ENCODE results near the gene DUSP9. TPM values are rescaled to one million over a fixed set of nuclear protein-coding genes. Genes with fewer than 3 reads are reported as not detected.
"Not testable (repeated sequence)": the region's sequence is repeated elsewhere in the genome, so short reads cannot be mapped to it uniquely, and the experiment has no call there.

DUSP9 gene
- total and polyA plus RNA-seq, 4 donors: 0.55 to 3.1 (median 1.4) TPM

- H3K27me3 ChIP-seq (ENCODE audit: control insufficient read depth, insufficient read depth, low read length): peaks cover 11% of the 10 kb centered on the region
- 86% methylated on average over 22 of the region's 23 CpGs for WGBS (ENCODE audit: insufficient coverage)
- peaks cover 22% of the 10 kb centered on the region for H3K36me3 ChIP-seq (ENCODE audit: control insufficient read depth, insufficient read depth, low read length)
- no peak for DNase-seq (ENCODE audit: low read depth in 4 of 6, low spot score in 6 of 6)
- no peak overlapping the region for H3K27ac ChIP-seq (ENCODE audit: low read depth, low read length)
- H3K4me3 ChIP-seq (ENCODE audit: low read depth, low read length): no peak overlapping the region
- peaks cover 22% of the 10 kb centered on the region for H3K4me1 ChIP-seq (ENCODE audit: control insufficient read depth, insufficient read depth, low read length)
- H3K9me3 ChIP-seq (ENCODE audit: control insufficient read depth, insufficient read depth, low read length): peaks cover 1% of the 10 kb centered on the region
Observed at GRCh38 chrX:153670748-153671588, 24.0 kb downstream of the DUSP9 start.

- H3K27me3 ChIP-seq (ENCODE audit: control insufficient read depth, insufficient read depth, low read length): peaks cover 11% of the 10 kb centered on the region
- WGBS (ENCODE audit: insufficient coverage): 87% methylated on average over 27 of the region's 27 CpGs
- peaks cover 22% of the 10 kb centered on the region for H3K36me3 ChIP-seq (ENCODE audit: control insufficient read depth, insufficient read depth, low read length)
- H3K27ac ChIP-seq (ENCODE audit: low read depth, low read length): no peak overlapping the region
- DNase-seq (ENCODE audit: low read depth in 4 of 6, low spot score in 6 of 6): no peak
- H3K9me3 ChIP-seq (ENCODE audit: control insufficient read depth, insufficient read depth, low read length): peaks cover 1% of the 10 kb centered on the region
- H3K4me1 ChIP-seq (ENCODE audit: control insufficient read depth, insufficient read depth, low read length): peaks cover 22% of the 10 kb centered on the region
- no peak overlapping the region for H3K4me3 ChIP-seq (ENCODE audit: low read depth, low read length)
Observed at GRCh38 chrX:153671589-153672530, 24.9 kb downstream of the DUSP9 start.

DNA sequence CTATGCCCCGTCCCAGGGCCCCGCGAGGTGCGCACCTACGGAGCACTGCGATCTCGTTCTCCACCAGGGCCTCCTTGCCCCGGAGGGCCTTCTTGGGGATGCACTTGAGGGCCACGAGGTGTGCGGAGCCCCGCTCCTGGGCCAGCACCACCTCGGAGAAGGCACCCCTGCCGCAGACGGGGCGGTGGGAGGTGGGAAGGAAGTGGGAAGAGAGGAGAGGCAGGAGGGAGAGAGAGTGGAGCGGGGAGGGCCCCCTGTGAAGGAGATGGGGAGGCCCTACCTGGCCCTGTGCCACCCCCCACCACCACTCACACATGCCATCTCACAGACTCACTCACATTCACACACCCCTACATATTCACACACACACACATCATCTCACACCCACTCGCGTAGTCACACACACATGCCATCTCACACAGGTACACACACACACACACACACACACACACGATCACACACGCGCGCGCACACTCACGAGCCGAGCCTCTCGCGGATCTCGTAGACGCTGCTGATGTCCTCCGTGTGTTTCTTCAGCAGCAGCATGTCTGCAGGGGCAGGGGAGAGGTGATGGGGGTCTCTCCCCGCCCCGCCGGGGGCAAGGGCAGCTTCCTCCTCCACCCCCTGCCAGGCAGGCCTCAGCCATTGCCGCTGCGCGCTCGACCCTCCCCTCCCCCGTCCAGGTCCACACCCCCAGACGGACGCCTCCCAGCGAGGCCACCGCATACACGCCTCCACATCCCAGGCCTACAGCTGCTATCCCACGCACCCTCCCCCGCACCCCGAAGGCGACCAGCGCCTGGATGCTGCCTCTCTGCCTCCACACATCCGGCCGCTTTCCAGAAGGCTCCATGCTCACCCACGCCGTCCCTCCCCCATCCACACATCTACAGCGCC is 25.8 kb downstream of the DUSP9 start:
- peak overlapping the region; percentile 26 for H3K4me3 ChIP-seq (ENCODE audit: low read depth, low read length)
- WGBS (ENCODE audit: insufficient coverage): 44% methylated on average over 35 of the region's 53 CpGs
- peak in 2 of 6 donors; percentile 14 to 51 for DNase-seq (ENCODE audit: low read depth in 4 of 6, low spot score in 6 of 6)
- H3K9me3 ChIP-seq (ENCODE audit: control insufficient read depth, insufficient read depth, low read length): peaks cover 1% of the 10 kb centered on the region
- peaks cover 11% of the 10 kb centered on the region for H3K27me3 ChIP-seq (ENCODE audit: control insufficient read depth, insufficient read depth, low read length)
- H3K27ac ChIP-seq (ENCODE audit: low read depth, low read length): no peak overlapping the region
- peaks cover 22% of the 10 kb centered on the region for H3K36me3 ChIP-seq (ENCODE audit: control insufficient read depth, insufficient read depth, low read length)
- peaks cover 16% of the 10 kb centered on the region for H3K4me1 ChIP-seq (ENCODE audit: control insufficient read depth, insufficient read depth, low read length)

GRCh38 chrX:153673428-153674218 is 26.6 kb downstream of the DUSP9 start, which contains the start of gene PNCK:
Gene PNCK, minus strand, starts transcription at chrX:153673813. Its CDS starts 737 bp downstream, at chrX:153673076.
- peaks cover 11% of the 10 kb centered on the region for H3K27me3 ChIP-seq (ENCODE audit: control insufficient read depth, insufficient read depth, low read length)
- peaks cover 22% of the 10 kb centered on the region for H3K36me3 ChIP-seq (ENCODE audit: control insufficient read depth, insufficient read depth, low read length)
- peaks cover 8% of the 10 kb centered on the region for H3K4me1 ChIP-seq (ENCODE audit: control insufficient read depth, insufficient read depth, low read length)
- H3K9me3 ChIP-seq (ENCODE audit: control insufficient read depth, insufficient read depth, low read length): peaks cover 1% of the 10 kb centered on the region
- no peak within 1 kb of the TSS for H3K27ac ChIP-seq (ENCODE audit: low read depth, low read length)
- WGBS (ENCODE audit: insufficient coverage): 27% methylated on average over 98 of the region's 98 CpGs
- H3K4me3 ChIP-seq (ENCODE audit: low read depth, low read length): peak within 1 kb of the TSS; percentile 26
- peak in 1 of 6 donors; percentile 50 for DNase-seq (ENCODE audit: low read depth in 4 of 6, low spot score in 6 of 6)

- Histone ChIP-seq H3K4me3 (ENCODE audit: low read depth, low read length) (no peak overlapping the region), H3K27me3 (ENCODE audit: control insufficient read depth, insufficient read depth, low read length) (peaks cover 11% of the 10 kb centered on the region), H3K36me3 (ENCODE audit: control insufficient read depth, insufficient read depth, low read length) (peaks cover 22% of the 10 kb centered on the region), H3K4me1 (ENCODE audit: control insufficient read depth, insufficient read depth, low read length) (peaks cover 8% of the 10 kb centered on the region), H3K27ac (ENCODE audit: low read depth, low read length) (no peak overlapping the region), H3K9me3 (ENCODE audit: control insufficient read depth, insufficient read depth, low read length) (peaks cover 1% of the 10 kb centered on the region)
- 68% methylated on average over 24 of the region's 27 CpGs for WGBS (ENCODE audit: insufficient coverage)
- no peak for DNase-seq (ENCODE audit: low read depth in 4 of 6, low spot score in 6 of 6)
Observed at GRCh38 chrX:153674219-153674851, 27.3 kb downstream of the DUSP9 start.

DNA sequence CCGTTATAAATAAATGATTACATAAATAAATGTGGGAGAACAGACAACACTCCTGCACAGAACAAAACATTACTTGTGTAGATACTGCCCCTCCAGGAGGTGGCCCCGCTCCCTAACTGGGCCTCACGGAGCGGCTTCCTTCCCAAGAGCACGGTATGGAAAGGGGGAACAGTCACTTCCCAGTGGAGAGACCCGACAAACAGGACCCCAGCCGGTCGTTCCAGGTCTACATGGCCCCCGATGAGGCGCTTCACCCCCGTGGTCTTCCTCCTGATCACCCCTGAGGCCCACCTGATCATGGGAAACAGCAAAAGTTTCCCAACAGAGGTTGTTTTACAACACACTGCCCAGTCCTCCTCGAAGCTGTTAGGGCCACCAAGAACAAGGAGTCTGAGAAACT is 34.2 kb downstream of the DUSP9 start:
- H3K4me3 ChIP-seq (ENCODE audit: low read depth, low read length): no peak overlapping the region
- no peaks in the 10 kb centered on the region for H3K9me3 ChIP-seq (ENCODE audit: control insufficient read depth, insufficient read depth, low read length)
- WGBS (ENCODE audit: insufficient coverage): 62% methylated on average over 10 of the region's 12 CpGs
- H3K27me3 ChIP-seq (ENCODE audit: control insufficient read depth, insufficient read depth, low read length): no peaks in the 10 kb centered on the region
- no peak overlapping the region for H3K27ac ChIP-seq (ENCODE audit: low read depth, low read length)
- DNase-seq (ENCODE audit: low read depth in 4 of 6, low spot score in 6 of 6): no peak
- no peaks in the 10 kb centered on the region for H3K36me3 ChIP-seq (ENCODE audit: control insufficient read depth, insufficient read depth, low read length)
- H3K4me1 ChIP-seq (ENCODE audit: control insufficient read depth, insufficient read depth, low read length): peaks cover 15% of the 10 kb centered on the region

GRCh38 chrX:153683486-153683885 is 36.5 kb downstream of the DUSP9 start:
- H3K27ac ChIP-seq (ENCODE audit: low read depth, low read length); H3K36me3 ChIP-seq (ENCODE audit: control insufficient read depth, insufficient read depth, low read length); H3K4me3 ChIP-seq (ENCODE audit: low read depth, low read length); H3K9me3 ChIP-seq (ENCODE audit: control insufficient read depth, insufficient read depth, low read length); H3K27me3 ChIP-seq (ENCODE audit: control insufficient read depth, insufficient read depth, low read length); DNase-seq (ENCODE audit: low read depth in 4 of 6, low spot score in 6 of 6): not testable (repeated sequence)
- WGBS (ENCODE audit: insufficient coverage): 91% methylated on average over 8 of the region's 8 CpGs
- H3K4me1 ChIP-seq (ENCODE audit: control insufficient read depth, insufficient read depth, low read length): peaks cover 28% of the 10 kb centered on the region

GRCh38 chrX:153684467-153685155 is 37.6 kb downstream of the DUSP9 start:
- DNase-seq (ENCODE audit: low read depth in 4 of 6, low spot score in 6 of 6): peak in 2 of 6 donors; percentile 40 to 77
- Histone ChIP-seq H3K36me3 (ENCODE audit: control insufficient read depth, insufficient read depth, low read length) (peaks cover 1% of the 10 kb centered on the region), H3K4me1 (ENCODE audit: control insufficient read depth, insufficient read depth, low read length) (peaks cover 31% of the 10 kb centered on the region), H3K9me3 (ENCODE audit: control insufficient read depth, insufficient read depth, low read length) (no peaks in the 10 kb centered on the region), H3K4me3 (ENCODE audit: low read depth, low read length) (no peak overlapping the region), H3K27me3 (ENCODE audit: control insufficient read depth, insufficient read depth, low read length) (no peaks in the 10 kb centered on the region), H3K27ac (ENCODE audit: low read depth, low read length) (no peak overlapping the region)
- WGBS (ENCODE audit: insufficient coverage): 29% methylated on average over 15 of the region's 21 CpGs

Measured in spinal cord (tissue), 10 donors.